ENCODE data around the gene GUCA1C. TPM values are rescaled to one million over a fixed set of nuclear protein-coding genes. Genes with fewer than 3 reads are reported as not detected.

GUCA1C gene
- total and polyA plus RNA-seq, 2 of the 8 experiments (the other 6 are each of a cell fraction or from before 2014, with no cell fraction given): not detected

DNA sequence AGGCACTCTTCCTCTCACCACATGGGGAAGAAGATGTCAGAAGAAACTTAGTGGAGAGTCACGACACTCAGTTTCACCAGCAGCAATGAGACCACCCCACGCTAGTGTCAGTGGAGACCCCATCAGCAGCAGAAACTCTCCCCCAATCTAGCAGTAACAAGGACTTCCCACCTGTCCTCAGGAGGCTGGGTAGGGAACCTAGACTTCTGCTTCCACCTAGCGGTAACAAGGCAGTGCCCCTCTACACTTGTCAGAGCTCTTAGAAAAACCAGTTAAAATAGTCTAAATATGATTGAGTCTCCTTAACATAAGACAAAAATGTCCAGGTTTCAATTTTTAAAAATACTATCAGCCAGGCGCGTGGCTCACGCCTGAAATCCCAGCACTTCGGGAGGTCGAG, 73.8 kb downstream of the GUCA1C start:
- POLR2A ChIA-PET (ENCODE audit: partially characterized antibody): no interaction called here
- no peak overlapping the region for H3K4me3 ChIP-seq (ENCODE audit: extremely low read depth in 1 of 4, insufficient read depth in 2 of 4, low read depth in 3 of 4, low read length in 4 of 4)
- H4K8ac ChIP-seq (ENCODE audit: extremely low read depth, insufficient read depth, low read length): no peak overlapping the region
- no peak overlapping the region for H2AK5ac ChIP-seq (ENCODE audit: low read depth, low read length)
- H2BK120ac ChIP-seq (replicated peaks; ENCODE audit: low read depth, low read length): no peak overlapping the region
- no peak overlapping the region for H3K4ac ChIP-seq (replicated peaks; ENCODE audit: insufficient read length, low read depth, low read length)
- no peak for FAIRE-seq
- H2BK5ac ChIP-seq (ENCODE audit: low read depth, low read length): no peak overlapping the region
- H2BK12ac ChIP-seq (ENCODE audit: low read depth, low read length): 0 out of 2 replicates have a peak overlapping the region, but pooled peaks have one; percentile 55
- 81% methylated on average over 8 of the region's 8 CpGs; no CpG with 5 or more reads in 1 of the 2 experiments for WGBS, 2 experiments (ENCODE audit: extremely low coverage in 1 of 2, insufficient coverage in 1 of 2, insufficient read length in 1 of 2, insufficient replicate concordance in 2 of 2, low coverage in 1 of 2, low lambda C conversion rate in 2 of 2, missing lambda C conversion rate in 1 of 2)
- no peak overlapping the region for H3K23ac ChIP-seq (ENCODE audit: insufficient read length)
- H2BK20ac ChIP-seq (ENCODE audit: low read length): no peak overlapping the region
- no peaks in the 10 kb centered on the region for H3K23me2 ChIP-seq (ENCODE audit: low read depth, low read length)
- H2AFZ ChIP-seq (ENCODE audit: low read length): no peak overlapping the region
- TF ChIP-seq, protein P1, sequence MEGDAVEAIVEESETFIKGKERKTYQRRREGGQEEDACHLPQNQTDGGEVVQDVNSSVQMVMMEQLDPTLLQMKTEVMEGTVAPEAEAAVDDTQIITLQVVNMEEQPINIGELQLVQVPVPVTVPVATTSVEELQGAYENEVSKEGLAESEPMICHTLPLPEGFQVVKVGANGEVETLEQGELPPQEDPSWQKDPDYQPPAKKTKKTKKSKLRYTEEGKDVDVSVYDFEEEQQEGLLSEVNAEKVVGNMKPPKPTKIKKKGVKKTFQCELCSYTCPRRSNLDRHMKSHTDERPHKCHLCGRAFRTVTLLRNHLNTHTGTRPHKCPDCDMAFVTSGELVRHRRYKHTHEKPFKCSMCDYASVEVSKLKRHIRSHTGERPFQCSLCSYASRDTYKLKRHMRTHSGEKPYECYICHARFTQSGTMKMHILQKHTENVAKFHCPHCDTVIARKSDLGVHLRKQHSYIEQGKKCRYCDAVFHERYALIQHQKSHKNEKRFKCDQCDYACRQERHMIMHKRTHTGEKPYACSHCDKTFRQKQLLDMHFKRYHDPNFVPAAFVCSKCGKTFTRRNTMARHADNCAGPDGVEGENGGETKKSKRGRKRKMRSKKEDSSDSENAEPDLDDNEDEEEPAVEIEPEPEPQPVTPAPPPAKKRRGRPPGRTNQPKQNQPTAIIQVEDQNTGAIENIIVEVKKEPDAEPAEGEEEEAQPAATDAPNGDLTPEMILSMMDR (IDR thresholded peaks at IDR 0.05; ENCODE audit: control extremely low read depth in 1 of 3, insufficient read depth in 1 of 3, low read depth in 1 of 3, low read length in 3 of 3): peak in 2 of 3 experiments; percentile 25 to 35; a peak in 2 of 4 replicates
- TF ChIP-seq SIRT6 (IDR thresholded peaks at IDR 0.05; ENCODE audit: low read length) (no peak), POLR2A (IDR thresholded peaks at IDR 0.05; ENCODE audit: control extremely low read depth in 1 of 2, low read depth in 2 of 2, low read length in 2 of 2) (no peak), RAD21 (IDR thresholded peaks at IDR 0.05 in 1 of 2, conservative IDR thresholded peaks at IDR 0.05 in 1 of 2; ENCODE audit: low read depth in 2 of 2, low read length in 2 of 2) (peak; percentile 48 to 61)
- H3K14ac ChIP-seq (ENCODE audit: insufficient read length): no peak overlapping the region
- H3K9me3 ChIP-seq (ENCODE audit: insufficient read depth in 2 of 2, low read depth in 1 of 2, low read length in 1 of 2): no peaks in the 10 kb centered on the region
- H3K9ac ChIP-seq (replicated peaks in 1 of 4; ENCODE audit: extremely low read depth in 1 of 4, low read depth in 3 of 4, low read length in 3 of 4): no peak overlapping the region
- CTCF ChIA-PET (ENCODE audit: partially characterized antibody): interaction anchor here (0.6 to 2.1 kb wide), 8 partner anchors 11 to 353 kb away, joined by 3 to 6 read pairs (median 3); no protein-coding TSS in a partner anchor
- H3K79me2 ChIP-seq (ENCODE audit: control insufficient read depth in 1 of 2, insufficient read depth in 2 of 2, low read length in 2 of 2): no peaks in the 10 kb centered on the region
- no peak overlapping the region for H3K27ac ChIP-seq (ENCODE audit: low read depth, low read length)
- no peaks in the 10 kb centered on the region for H3K4me1 ChIP-seq (replicated peaks in 1 of 4; ENCODE audit: control insufficient read depth in 3 of 4, insufficient read depth in 4 of 4, low read length in 3 of 4)
- H4K20me1 ChIP-seq (replicated peaks in 1 of 2; ENCODE audit: control insufficient read depth in 1 of 2, insufficient read depth in 2 of 2, low read length in 2 of 2): no peaks in the 10 kb centered on the region
- H4K91ac ChIP-seq (replicated peaks; ENCODE audit: insufficient read length, low read length): no peak overlapping the region
- DNase-seq (ENCODE audit: low read depth in 1 of 2, low spot score in 2 of 2): no peak
- H3K18ac ChIP-seq (ENCODE audit: extremely low read depth, low read length): no peak overlapping the region
- H3K27me3 ChIP-seq (replicated peaks in 1 of 4; ENCODE audit: control insufficient read depth in 3 of 4, extremely low read depth in 1 of 4, insufficient read depth in 3 of 4, low read length in 3 of 4): no peaks in the 10 kb centered on the region
- no peaks in the 10 kb centered on the region for H3K36me3 ChIP-seq (ENCODE audit: control insufficient read depth in 2 of 4, insufficient read depth in 4 of 4, low read length in 3 of 4)
- H3K79me1 ChIP-seq (ENCODE audit: low read depth, low read length): no peaks in the 10 kb centered on the region
- no peak overlapping the region for H2BK15ac ChIP-seq (ENCODE audit: low read length)
- H4K5ac ChIP-seq (ENCODE audit: insufficient read length, low read depth, low read length): no peak overlapping the region
- H3K56ac ChIP-seq (replicated peaks; ENCODE audit: insufficient read length, low read depth, low read length): no peak overlapping the region
- H3K4me2 ChIP-seq (ENCODE audit: insufficient read depth in 1 of 2, low read depth in 2 of 2, low read length in 2 of 2): no peak overlapping the region
